ENCODE data around the gene DNAAF3.

Gene DNAAF3

GRCh38 chr19:55166530-55167268 is at the start of gene DNAAF3:
Gene DNAAF3, minus strand, starts transcription at chr19:55166613. Its CDS starts 200 bp downstream, at chr19:55166413.
- DNase-seq (ENCODE audit: low spot score) = peak; percentile 100

GRCh38 chr19:55213547-55213946 is 47.1 kb upstream of the DNAAF3 start:
- no peak for DNase-seq (ENCODE audit: low spot score)

- DNase-seq (ENCODE audit: low spot score) = no peak
Observed at GRCh38 chr19:55212447-55212846, 46.0 kb upstream of the DNAAF3 start.

GRCh38 chr19:55209693-55210472 is 43.5 kb upstream of the DNAAF3 start:
- DNase-seq (ENCODE audit: low spot score) = peak; percentile 71

- DNase-seq (ENCODE audit: low spot score) = peak; percentile 6
Observed at GRCh38 chr19:55208880-55209692, 42.7 kb upstream of the DNAAF3 start, which contains the start of gene PTPRH. Gene PTPRH, minus strand, starts transcription at chr19:55209501. Its CDS starts 68 bp downstream, at chr19:55209433.

DNA sequence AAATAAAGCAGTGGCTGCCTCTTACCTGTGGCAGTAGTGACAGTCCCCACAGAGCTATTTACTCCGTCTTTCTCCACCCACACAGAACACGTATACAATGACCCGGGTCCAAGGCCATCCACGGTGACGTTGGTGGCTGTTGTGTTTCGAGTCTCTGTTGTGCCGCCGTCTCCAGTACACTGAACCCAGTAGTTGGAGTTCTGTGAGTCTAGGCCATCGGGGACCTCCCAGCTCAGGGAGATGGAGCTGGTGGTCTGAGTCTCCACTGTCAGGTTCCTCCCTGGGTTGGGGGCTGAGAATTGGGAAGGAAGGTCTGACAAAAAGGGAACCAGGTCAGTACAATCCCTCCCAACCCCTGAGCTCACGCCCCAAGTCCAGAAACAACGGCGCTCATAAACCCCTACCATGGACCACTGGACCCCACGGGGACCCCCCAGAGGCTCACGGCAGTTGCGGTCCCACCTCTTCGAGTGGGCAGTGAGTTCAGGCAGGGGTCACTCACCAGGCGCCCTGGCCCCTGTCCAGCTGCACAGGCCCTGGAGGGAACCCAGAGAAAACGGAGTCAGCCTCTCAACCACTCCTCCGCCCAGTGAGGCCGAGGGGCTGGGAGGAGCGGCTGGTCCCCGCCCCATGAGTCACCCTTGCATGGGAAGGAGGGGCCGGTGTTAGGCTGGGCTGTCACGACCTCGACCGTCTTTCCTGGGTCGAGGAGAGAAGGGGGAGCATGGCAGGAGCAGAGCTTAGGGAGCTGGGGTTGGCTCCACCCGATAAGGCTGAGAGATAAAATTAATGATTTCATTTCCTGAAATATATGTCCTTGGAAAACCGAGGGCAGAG is 40.5 kb upstream of the DNAAF3 start:
- peak; percentile 99 for DNase-seq (ENCODE audit: low spot score)

GRCh38 chr19:55202199-55202598 is 35.8 kb upstream of the DNAAF3 start:
- peak; percentile 16 for DNase-seq (ENCODE audit: low spot score)

DNA sequence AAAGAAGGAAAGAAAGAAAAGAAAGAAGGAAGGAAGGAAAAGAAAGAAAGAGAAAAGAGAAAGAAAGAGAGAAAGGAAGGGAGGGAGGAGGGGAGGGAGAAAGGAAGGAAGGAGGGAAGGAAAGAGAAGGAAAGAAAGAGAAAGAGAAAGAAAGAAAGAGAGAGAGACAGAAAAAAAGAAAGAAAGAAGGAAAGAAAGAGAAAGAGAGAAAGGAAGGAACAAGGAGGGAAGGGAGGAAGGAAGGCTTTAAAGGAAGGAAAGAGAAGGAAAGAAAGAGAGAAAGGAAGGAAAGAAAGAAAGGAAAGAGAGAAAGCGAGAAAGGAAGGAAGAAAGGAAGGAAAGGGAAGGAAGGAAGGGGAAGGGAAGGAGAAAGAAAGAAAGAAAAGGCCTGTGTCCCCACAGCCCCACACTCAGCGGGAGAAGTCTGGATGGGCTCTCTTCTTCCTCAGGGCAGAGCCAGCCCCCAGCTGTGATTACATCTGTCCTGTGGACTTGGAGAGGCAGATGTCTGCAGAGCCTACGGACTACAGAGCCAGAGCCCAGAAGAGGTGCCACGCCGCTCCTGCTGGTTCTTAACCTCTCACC is 33.3 kb upstream of the DNAAF3 start:
- no peak for DNase-seq (ENCODE audit: low spot score)

GRCh38 chr19:55198651-55199050 is 32.2 kb upstream of the DNAAF3 start:
- DNase-seq (ENCODE audit: low spot score) = no peak

GRCh38 chr19:55197528-55197927 is 31.1 kb upstream of the DNAAF3 start:
- DNase-seq (ENCODE audit: low spot score) = no peak

DNA sequence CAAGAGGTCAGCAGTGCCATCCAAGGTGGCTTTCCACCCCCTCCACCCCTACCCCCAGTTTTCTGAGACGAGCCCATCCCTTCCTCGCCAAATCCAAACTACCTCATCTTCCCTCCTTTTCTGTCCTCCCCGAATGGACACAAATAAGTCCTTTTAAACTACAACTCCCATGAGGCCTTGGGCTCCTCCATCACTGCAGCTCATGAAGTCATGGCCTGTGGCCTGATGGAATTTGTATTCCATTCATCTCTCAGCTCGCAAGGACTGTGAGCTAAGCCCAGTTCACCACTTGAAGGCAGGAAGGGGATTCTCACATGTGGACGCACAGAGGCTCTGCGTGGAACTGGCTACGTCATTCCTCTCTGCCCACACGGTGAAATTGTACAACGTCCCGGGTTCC is 30.4 kb upstream of the DNAAF3 start:
- DNase-seq (ENCODE audit: low spot score) = no peak

DNA sequence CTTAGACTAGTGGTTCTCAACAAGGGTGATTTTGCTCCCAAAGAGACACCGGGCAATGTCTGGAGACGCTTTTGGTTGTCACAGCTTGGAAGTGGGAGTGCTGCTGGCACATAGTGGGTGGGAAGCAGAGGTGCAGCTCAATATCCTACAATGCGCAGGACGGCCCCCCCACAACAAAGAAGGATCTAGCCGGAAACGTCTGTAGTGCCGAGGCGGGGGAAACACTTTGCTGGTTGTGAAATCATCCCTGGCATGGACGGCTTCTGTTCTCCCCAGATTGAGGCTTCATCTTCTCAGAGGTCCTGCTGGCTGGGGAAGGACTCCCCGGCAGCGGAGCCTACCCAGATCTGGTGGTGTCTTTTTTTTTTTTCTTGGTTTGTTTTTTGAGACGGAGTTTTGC is 27.1 kb upstream of the DNAAF3 start:
- DNase-seq (ENCODE audit: low spot score) = no peak

GRCh38 chr19:55189403-55189835 is 23.0 kb upstream of the DNAAF3 start:
- peak; percentile 81 for DNase-seq (ENCODE audit: low spot score)

DNA sequence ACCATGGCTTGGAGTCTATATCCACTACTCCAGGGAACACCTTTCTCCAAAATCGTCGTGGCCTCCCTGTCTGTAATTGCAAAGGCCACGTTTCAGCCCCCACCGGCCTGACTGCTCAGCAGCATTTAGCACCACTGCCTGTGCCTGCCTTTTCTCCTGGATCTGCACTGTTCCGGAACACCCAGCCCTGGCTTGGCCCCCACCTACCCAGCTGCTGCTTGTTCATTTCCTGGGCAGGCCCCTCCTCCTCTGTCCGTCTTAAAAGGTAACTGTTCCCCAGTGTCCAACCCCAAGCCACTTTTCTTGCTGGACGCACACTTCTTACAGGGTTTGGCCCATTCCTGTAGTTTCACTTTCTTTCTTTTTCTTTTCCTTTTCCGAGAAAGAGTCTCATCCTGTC is 22.2 kb upstream of the DNAAF3 start:
- no peak for DNase-seq (ENCODE audit: low spot score)

- DNase-seq (ENCODE audit: low spot score) = no peak
Observed at GRCh38 chr19:55186080-55186479, 19.7 kb upstream of the DNAAF3 start.

- no peak for DNase-seq (ENCODE audit: low spot score)
Observed at GRCh38 chr19:55181740-55182139, 15.3 kb upstream of the DNAAF3 start.

GRCh38 chr19:55179606-55180484 is 13.4 kb upstream of the DNAAF3 start, which contains the start of gene SYT5:
Gene SYT5, minus strand, starts transcription at chr19:55180289. Its CDS starts 1,248 bp downstream, at chr19:55179041.
- peak; percentile 85 for DNase-seq (ENCODE audit: low spot score)

GRCh38 chr19:55178781-55179599 is 12.6 kb upstream of the DNAAF3 start:
- peak; percentile 86 for DNase-seq (ENCODE audit: low spot score)

- DNase-seq (ENCODE audit: low spot score) = no peak
Observed at GRCh38 chr19:55176076-55176475, 9.7 kb upstream of the DNAAF3 start.
